GM12892 (cell line): ENCODE results near the gene MYBBP1A.

Source experiments
- DNase-seq: peaks from one replicate; pipeline ENCODE4 v3.0.0; 2011; ENCODE audit not compliant: insufficient read length
- FAIRE-seq: peaks from 2 replicates; lab custom pipeline; 2011; peaks lifted over from hg19 to GRCh38; lab: Jason Lieb, UNC
- POLR2A ChIP-seq: IDR thresholded peaks from 2 replicates; pipeline ENCODE4 v1.6.1; 2011; ENCODE audit warnings: low read depth, low read length, control low read depth
- POLR2AphosphoS5 ChIP-seq: IDR thresholded peaks from 2 replicates; pipeline ENCODE4 v1.6.1; 2011; ENCODE audit warnings: low read depth, low read length, control low read depth
- TAF1 ChIP-seq: IDR thresholded peaks from 2 replicates; pipeline ENCODE4 v1.6.1; 2011; ENCODE audit warnings: low read depth, mild to moderate bottlenecking, control low read depth, low read length, borderline replicate concordance

Gene MYBBP1A

GRCh38 chr17:4558347-4558971 is 3.3 kb upstream of the MYBBP1A start:
- FAIRE-seq (no peak), DNase-seq (no peak)
- TF ChIP-seq POLR2A (no peak), TAF1 (no peak), POLR2AphosphoS5 (no peak)

GRCh38 chr17:4557626-4558346 is 2.6 kb upstream of the MYBBP1A start:
- FAIRE-seq (no peak), DNase-seq (no peak)
- TF ChIP-seq POLR2A: no peak
- TF ChIP-seq TAF1: no peak
- no peak for TF ChIP-seq POLR2AphosphoS5

- TF ChIP-seq POLR2AphosphoS5: no peak
- no peak for TF ChIP-seq TAF1
- TF ChIP-seq POLR2A: no peak
- no peak for FAIRE-seq
- DNase-seq: no peak
Observed at GRCh38 chr17:4556996-4557395, 1.8 kb upstream of the MYBBP1A start.

- FAIRE-seq (no peak), DNase-seq (no peak)
- TF ChIP-seq TAF1 (no peak), POLR2A (no peak), POLR2AphosphoS5 (no peak)
Observed at GRCh38 chr17:4555873-4556759, 932 bp upstream of the MYBBP1A start.

GRCh38 chr17:4554441-4554996 is 665 bp downstream of the MYBBP1A start:
- TF ChIP-seq TAF1 (no peak), POLR2AphosphoS5 (no peak), POLR2A (no peak)
- DNase-seq: no peak
- FAIRE-seq: peak; percentile 67

- DNase-seq: no peak
Observed at GRCh38 chr17:4553669-4554068, 1.5 kb downstream of the MYBBP1A start.

GRCh38 chr17:4551796-4552525 is 3.2 kb downstream of the MYBBP1A start:
- TF ChIP-seq POLR2AphosphoS5: no peak
- no peak for TF ChIP-seq TAF1
- no peak for TF ChIP-seq POLR2A
- FAIRE-seq (no peak), DNase-seq (no peak)

More at GRCh38 chr17:4553669-4554068, 1.5 kb downstream of the MYBBP1A start:
- no peak for TF ChIP-seq POLR2AphosphoS5
- FAIRE-seq: no peak

- DNase-seq: no peak
- FAIRE-seq: no peak
- TF ChIP-seq TAF1 (no peak), POLR2A (no peak), POLR2AphosphoS5 (no peak)
Observed at GRCh38 chr17:4551141-4551540, 4.0 kb downstream of the MYBBP1A start.

GRCh38 chr17:4550534-4551039 is 4.6 kb downstream of the MYBBP1A start:
- DNase-seq (no peak), FAIRE-seq (no peak)
- TF ChIP-seq POLR2AphosphoS5 (no peak), TAF1 (no peak), POLR2A (no peak)

- TF ChIP-seq POLR2AphosphoS5 (no peak), TAF1 (no peak), POLR2A (no peak)
- FAIRE-seq: no peak
- DNase-seq: no peak
Observed at GRCh38 chr17:4549781-4550533, 5.2 kb downstream of the MYBBP1A start.
